HG02938 (cell line): ENCODE results near the gene GBE1.
"Not testable (repeated sequence)": the region's sequence is repeated elsewhere in the genome, so short reads cannot be mapped to it uniquely, and the experiment has no call there.

Experiments
- ATAC-seq: cut with Tn5 transposase; IDR thresholded peaks from one replicate; pipeline ENCODE4 v1.9.1; 2021; ENCODE audit warnings: mild to moderate bottlenecking, moderate library complexity; ENCODE audit not compliant: unreplicated experiment

The GBE1 gene

GRCh38 chr3:81545572-81545971, 215.9 kb downstream of the GBE1 start:
- ATAC-seq = no peak

GRCh38 chr3:81544385-81544784, 217.1 kb downstream of the GBE1 start:
- ATAC-seq = peak; percentile 67

- ATAC-seq = no peak
Observed at GRCh38 chr3:81540787-81541186, 220.7 kb downstream of the GBE1 start.

DNA sequence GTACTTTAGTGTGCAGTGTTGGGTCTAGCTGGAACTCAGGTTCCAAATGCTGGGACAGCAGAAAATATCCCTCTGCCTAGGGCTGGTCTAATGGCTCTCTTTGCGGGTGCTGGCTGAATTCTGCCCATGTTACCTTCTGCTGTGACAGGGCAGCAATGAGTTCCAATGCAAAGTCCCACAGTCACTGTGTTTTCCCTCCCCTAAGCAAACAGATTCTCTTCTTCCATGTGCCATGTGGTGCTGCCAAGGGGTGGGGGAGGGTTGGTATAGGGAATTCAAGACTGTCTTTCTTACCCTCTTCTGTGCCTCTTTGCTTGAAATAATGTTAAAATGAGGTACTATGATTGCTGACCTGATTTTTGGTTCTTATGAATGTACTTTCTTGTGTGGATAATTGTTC, 229.6 kb downstream of the GBE1 start:
- ATAC-seq = no peak

DNA sequence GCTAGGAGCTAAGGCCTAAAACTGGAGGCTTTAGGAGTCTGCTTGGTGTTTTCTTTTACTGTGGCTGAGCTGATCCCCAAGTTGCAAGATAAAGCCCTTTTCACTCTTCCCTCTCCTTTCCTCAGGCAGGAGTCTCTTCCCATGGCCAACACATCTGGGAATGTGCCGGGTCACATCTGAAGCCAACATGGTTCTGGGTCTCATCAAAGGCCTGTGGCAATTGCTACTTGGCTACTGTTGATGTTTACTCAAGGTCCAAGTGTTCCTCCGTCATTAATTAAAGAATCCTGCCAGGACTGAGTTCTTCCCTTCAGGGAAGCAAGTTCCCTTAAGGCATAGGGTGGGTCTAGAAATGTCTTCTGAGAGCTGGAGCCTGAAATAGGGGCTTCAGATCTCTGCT, 230.2 kb downstream of the GBE1 start:
- no peak for ATAC-seq

- ATAC-seq = no peak
Observed at GRCh38 chr3:81530180-81530939, 231.1 kb downstream of the GBE1 start.

GRCh38 chr3:81521855-81522254, 239.6 kb downstream of the GBE1 start:
- no peak for ATAC-seq

DNA sequence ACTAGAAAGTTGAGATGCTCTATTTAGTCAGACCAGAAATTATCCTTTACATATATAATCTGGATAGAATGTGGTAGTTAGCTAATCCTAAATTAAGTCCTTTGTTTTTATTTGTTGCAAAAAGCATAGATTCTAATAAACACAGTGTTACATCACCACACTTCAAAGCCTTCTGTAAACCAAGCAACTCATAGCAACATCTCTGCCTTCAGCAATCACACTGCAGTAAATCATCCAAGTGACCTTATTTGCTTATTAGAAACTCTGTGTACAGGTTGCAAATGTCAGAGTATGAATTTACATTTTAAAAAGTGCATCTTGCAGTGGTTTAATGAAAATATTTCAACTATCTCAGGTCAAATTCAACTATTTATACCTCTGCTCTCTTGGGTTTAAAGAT, 242.5 kb downstream of the GBE1 start:
- ATAC-seq = no peak

- ATAC-seq = no peak
Observed at GRCh38 chr3:81516042-81516441, 245.4 kb downstream of the GBE1 start.

GRCh38 chr3:81513591-81513990, 247.9 kb downstream of the GBE1 start:
- ATAC-seq = no peak

- no peak for ATAC-seq
Observed at GRCh38 chr3:81503026-81503425, 258.4 kb downstream of the GBE1 start.

- no peak for ATAC-seq
Observed at GRCh38 chr3:81502236-81502635, 259.2 kb downstream of the GBE1 start.

- peak; percentile 78 for ATAC-seq
Observed at GRCh38 chr3:81500039-81500438, 261.4 kb downstream of the GBE1 start.

DNA sequence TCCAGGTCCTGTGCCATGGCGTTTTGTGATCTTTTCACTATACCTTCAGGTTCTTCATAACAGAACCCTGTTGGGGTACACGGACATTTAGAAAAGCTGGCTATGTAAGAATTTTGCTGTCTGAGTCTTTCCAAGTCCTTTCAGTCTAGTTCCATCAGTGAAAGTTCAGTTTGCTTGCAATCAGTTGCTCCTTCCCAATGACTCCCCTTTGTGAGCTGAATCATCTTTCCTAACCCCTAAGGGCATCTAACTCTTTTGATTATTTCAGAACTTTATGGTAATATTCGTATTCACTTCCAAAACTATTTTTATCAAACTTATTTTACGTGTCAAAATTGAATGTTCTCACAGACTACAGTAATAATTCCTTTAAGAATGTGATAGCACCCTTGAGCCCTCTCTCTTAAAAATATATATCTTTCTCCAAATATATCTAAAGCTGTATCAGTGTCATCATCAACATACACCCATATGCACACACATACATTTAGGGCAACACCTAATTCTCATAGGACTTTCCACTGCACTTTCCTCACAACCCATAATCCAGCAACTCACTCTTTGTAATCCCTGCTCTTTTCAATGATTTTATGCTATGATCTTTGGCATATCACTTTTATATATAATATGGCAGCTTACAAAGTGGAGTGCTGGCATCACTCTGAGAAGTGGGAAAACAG, 263.7 kb downstream of the GBE1 start:
- ATAC-seq = no peak

DNA sequence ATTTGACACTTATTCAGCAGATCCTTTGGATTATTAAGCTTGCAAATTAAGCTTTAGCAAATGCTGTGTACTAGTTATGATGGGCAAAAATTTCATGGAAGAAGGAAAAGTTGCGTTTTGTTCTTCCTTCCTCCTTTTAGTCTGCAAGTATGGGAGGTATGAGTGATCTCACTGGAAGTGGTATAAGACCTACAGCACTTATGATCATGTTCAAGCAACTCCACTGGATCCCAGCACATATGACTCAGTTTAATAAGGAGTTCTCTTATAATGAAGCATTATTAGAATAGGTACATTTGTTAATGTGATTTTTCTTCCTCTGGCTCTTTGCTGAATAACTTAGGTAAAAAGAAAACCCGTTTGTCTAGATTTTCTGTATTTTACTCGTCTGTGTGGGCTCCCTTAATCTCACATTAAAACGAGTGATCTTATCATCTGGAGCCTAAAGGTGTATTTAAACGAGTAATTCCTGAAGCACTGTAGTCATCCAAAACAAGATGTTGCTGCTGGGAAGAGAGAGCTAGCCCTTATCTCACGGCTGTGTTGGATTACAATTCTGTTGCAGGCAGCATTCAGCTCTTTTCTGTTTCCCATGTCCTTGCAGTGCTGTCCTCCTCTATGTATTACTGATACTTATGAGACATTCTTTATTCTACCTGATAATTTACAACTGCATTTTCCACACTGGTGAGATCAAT, 264.9 kb downstream of the GBE1 start:
- ATAC-seq = no peak

- ATAC-seq = not testable (repeated sequence)
Observed at GRCh38 chr3:81492471-81492870, 269.0 kb downstream of the GBE1 start.

GRCh38 chr3:81492040-81492439, 269.4 kb downstream of the GBE1 start:
- no peak for ATAC-seq

DNA sequence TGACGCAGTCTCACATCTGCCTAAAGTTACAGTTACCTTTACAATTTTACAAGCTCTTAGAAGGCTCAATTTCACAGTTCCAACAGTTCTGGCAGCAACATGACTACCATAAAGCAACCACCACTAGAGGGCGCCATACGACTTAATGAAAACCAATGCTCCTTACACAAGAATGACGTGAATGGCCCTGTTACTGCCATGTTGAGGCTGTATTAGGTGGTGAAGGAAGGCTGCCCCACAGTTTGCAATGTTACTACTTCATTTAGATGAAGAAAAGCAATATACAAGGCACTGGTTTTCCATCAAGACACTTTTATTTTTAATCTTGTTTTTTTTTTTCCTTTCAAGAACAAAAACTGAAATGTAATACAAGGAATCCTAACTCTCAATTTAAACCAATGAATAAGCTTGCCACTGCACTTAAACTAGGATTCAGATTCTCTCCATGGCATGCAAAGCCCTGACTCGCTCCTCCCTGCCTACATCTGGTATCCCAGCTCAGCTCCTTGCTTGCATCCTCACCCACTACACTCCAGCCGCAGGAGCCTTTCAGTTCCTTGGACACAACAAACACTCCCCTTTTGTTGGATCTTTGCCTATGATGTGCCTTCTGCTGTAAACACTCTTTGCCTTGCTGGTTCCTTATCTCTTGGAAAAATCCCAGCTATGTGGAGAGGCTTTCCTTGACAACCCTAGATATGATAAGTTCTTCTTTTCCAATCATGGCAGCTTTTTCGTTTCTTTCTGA, 270.7 kb downstream of the GBE1 start:
- ATAC-seq = peak; percentile 92

GRCh38 chr3:81485444-81485865, 276.0 kb downstream of the GBE1 start:
- peak; percentile 98 for ATAC-seq

- ATAC-seq = no peak
Observed at GRCh38 chr3:81484520-81484919, 276.9 kb downstream of the GBE1 start.

- ATAC-seq = no peak
Observed at GRCh38 chr3:81483046-81483445, 278.4 kb downstream of the GBE1 start.
